Activated CD4-positive, alpha-beta T cell treated with anti-CD3 and anti-CD28 coated beads, Interleukin-2, amount 50 U/mL, for 16 hours (primary cell): Measurements from ENCODE around the gene POLR3A.

Experiments
- DNase-seq: peaks from one replicate; pipeline ENCODE4 v3.0.0-alpha.2; 2020

Gene POLR3A

DNA sequence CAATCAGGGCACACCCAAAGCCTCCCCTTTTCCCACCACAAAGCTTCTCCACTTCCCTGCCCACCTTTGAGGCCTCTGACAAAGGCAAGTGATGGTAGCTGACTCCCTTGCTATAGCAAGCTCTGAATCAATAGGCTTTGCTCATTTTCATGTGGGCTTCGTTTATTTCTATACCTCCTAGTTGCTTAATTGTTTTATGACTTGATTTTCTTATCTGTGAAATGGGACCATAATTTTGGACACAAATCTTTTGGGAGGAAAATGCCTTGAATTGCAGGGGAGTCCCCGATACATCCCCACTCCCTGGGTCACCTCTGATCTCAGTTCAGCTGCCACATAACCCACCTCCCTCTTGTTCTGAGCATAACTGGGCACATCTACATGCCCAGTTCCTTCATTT, 89.1 kb downstream of the POLR3A start:
- DNase-seq = no peak

DNA sequence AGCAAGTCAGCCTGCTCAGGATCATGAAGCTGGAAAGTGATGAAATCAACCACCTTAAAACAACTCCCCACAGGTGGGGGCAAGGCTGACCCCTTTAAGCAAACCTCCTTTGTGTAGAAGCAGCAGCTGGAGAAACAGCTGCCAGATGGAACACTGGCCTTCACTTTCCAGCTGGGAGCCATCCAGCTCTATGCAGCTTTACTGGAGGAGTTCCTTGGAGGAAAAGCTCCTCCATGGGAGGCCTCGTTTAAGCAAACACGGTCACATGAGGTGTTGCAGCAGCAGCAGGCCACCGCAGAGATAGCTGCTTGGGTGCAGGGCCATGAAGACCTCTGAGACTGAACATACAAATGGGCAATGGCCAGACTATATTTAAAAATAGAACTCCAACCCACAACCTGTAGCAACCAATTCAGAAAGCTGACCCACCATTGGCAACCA, 89.7 kb downstream of the POLR3A start:
- DNase-seq = no peak

DNA sequence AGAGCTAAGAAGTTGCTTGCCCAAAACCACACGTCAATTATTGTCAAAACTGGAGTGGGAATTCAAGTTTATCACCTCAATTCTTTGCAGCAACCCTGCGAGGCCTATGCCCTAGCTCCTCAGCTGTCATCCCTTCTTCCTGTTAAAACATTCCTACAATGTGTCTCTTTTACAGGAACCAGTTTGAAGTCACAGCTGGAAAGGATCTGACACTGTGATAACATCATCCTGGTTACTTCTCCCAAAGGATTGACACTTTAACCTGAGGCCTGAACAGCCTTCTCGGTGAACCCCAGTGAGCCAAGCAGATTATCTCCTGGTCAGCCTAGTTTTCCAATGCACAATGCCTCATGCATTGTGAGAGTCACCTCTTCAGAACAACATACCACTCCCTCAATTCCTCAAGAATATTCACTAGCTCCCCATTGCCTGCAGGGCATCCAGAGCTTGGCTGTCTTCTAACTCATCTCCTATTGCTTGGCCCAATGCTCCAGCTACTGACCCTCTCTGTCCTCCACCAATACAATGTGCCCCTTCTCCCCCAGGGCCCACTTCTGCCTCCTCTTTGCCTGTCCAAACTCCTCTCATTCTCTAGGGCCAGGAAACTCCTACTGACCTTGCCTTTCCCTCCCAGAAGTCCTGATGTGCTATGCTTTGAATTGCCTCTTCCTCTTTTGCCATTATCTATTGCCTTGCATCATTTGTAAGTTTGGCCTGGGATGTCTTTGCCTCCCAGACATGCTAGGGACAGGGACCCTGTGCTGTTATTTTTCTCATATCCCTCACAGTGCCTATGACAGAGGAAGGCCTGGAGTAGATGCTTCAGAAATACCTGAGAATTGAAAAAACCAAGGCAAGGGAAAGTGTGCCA, 92.4 kb downstream of the POLR3A start:
- DNase-seq = no peak

DNA sequence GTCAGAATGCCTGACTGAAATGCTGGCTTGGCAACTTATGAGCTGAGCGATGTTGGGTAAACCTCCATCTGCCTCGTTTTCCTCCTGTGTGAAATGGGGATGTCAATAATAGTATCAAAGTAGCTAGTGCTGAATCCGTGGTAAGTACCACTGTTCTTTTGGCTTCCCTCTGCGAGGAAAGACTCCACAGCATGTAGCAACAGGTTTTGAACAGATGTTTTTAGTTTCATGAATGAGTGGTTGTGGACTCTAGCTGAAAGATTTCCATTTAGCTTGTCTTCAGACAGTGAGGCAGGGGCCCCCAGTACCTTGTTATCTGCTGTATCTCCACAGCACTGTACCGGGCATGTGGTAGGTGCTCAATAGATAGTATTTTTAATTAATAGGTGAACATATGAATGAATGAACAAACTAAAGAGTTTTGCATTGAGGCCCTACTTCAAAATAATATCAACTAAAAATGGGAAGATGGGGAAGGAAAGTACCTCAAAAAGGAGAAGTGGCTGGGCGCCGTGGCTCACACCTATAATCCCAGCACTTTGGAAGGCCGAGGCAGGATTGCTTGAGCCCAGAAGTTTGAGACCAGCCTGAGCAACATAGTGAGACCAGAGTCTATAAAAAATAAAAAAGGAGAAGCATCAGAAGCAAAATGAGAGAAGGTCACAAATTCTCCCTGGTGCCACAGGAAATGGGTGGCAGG, 97.1 kb downstream of the POLR3A start:
- DNase-seq = no peak

DNA sequence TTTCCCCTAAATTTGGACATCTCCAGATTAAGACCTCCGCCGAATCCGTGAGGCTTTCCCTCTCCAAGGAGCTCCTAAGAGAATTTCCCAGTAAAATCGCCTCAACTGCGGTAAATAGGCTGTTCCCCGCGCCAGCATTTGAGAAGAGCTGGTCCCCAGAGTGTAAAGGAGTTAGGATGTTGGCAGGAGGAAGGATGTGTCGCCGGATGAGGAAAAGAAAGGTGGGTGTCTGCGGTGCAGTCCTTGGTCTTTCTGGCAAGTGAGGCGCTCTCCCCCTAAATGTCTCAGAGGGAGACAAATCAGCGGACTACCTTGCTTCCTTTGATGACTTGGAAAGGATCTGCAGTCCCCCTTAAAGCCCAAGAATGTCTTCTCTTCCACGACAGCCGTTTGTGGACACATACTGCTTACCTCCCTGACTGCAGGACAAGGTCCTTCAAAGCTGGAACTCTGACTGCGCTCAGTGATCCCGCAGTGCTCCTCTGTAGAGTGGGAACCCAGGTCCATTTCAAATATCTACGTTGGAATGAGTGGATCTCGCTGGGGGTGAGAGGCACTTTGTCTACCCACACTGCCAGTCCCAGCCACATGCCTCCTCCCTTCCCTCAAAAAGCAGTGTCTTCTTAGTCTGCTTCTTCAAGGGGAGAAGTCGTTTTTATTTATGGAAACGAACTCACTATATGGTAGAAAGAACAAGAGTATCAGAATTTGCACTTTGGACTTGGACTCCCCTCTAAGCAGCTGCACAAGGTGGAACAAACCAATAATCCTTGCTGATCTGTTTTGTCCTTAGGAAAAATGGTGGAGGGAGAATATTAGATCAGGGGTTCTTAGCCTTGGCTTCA, 101.7 kb downstream of the POLR3A start:
- no peak for DNase-seq

DNA sequence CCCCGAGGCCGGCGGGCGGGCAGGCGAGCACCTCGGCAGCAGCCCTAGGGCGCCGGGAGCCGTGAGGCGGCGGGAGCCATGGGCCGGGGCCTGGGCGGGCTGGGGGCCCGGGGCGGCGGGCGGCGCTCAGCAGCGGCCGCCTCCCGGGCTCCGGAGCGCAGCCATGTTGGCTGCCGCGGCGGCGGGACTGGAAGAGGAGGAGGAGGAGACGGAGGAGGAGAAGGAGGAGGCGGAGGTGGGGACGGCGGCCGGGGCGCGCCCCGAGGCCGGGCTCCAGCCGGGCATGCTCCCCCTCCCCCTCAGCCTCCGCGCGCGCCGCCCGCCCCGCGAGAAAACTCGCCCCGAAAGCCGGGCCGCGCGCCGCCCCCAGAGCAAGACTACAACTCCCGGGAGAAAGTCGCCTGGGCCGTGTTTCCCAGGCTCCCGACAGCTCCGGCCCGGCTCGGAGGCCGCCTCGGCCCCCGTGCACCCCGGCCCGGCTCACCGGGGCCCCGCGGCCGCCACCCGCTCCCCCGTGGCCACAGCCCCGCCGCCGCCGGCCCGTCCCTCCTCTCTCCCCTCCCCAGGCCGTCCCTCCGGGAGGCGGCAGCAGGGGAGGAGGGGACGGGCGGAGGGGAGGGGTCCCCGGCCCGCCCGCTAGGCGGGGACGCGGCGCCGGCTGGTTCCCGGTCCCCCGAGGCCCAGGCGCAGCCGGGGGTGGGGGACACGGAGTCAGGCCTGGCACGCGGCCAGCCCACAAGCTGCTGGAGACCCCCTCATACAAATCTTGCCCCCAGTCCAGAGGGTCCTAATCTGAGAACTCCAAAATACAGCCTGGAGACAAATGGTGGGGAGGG, 102.5 kb downstream of the POLR3A start, which contains the start of gene DLG5:
DLG5 (minus strand) TSS at position 190 of the 836 bp plus-strand sequence. CDS start 235 bp downstream, outside the sequence.
- peak; percentile 43 for DNase-seq

DNA sequence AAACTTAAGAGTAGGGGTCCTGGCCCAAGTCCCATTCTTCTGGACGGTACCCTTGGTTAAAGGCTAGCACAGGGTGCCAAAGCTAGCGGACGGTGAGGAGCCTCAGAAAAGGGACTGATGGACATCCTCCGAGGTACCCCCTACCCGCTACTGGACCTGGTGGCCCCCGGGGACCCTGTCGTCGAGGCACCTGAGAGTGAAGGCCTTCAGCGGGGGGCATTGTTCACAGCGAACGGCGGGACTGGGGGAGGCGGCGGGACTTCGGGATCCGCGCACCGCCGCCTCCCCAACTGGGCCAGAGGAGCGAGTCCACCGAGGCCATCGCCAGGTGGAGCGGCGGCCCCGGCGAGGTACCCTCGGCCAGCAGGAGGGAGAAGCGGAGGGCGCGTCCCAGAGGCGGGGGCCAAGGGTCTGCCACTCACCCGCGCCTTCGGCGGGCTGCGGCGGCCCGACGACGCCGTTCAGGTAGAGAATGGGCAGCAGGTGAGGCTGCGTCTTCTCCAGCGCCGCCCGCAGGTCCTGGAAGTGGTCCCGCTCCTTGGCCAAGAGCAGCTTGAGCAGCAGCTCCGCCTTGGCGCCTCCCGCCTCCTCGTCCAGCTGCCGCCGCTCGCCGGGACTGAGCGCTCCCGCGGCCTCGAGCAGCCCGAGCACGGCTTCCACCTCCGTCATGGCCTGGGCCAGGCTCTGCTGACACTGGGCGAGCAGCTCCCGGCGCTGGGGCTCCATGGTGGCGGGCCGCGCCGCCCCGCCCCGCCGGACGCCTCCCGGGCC, 103.3 kb downstream of the POLR3A start:
- peak; percentile 18 for DNase-seq

DNA sequence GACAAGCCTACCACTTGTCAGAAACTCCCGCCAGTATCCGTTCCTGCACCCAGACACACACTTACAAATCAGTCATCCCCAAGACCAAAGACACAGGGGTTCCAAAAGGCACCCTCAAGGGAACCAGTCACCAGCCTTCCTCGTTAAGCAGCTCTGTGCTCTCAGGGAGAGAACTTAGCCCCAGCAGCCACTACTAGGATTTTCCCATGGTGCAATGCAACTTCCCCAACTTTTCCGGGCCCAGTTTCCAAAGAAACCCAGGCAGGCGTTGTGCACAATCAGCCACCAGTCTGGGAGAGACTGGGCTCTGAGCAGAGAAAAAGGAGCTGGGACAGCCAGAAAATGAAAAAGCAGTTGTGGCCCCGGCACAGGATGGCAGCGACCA, 103.9 kb downstream of the POLR3A start:
- no peak for DNase-seq

DNA sequence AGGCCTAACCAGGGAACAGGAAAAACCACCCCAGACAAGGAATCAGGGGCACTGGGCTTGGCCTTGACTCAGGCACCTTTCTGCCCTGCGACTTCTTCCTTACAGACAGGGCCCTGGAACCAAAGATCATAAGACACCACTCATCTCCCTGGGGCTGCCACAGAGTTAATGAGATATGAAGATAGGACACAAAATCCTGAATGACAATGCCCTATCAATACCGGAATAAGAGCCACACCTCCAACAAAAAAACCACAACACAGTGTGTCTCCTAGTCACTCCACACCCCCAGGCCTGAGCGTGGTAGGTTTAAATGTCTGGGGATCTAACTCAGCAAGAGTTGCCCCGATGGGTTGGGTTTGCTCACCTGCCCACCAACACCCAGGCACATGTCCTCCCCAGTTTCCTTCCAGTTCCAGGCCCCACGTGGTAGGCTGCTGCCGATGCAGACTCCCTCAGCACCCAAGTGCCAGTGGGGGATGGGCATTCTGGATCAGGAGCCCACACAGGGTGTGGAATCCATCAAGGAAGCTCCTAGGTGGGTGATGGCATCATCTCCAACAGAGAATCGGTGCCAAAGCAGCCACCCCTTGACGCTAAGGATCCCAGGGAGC, 106.6 kb downstream of the POLR3A start:
- DNase-seq = no peak

DNA sequence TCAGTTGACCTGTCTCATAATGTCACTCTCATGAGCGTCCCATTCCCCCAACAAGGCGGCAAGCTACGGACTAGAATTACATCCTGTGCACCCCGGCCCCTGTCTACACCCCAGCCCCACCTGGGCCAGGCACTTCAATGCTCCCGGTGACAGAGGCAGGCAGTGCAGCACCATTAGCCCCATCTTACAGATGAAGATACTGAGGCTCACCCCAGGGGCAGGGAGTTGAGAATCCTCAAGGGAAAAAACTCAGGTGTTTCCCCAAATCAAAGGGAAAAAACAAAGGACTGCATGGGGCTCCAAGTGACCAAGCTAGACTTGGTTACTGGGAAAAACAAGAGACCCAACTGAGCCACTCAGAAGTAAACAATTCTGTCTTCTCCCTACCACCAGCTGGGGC, 107.3 kb downstream of the POLR3A start:
- DNase-seq = no peak

DNA sequence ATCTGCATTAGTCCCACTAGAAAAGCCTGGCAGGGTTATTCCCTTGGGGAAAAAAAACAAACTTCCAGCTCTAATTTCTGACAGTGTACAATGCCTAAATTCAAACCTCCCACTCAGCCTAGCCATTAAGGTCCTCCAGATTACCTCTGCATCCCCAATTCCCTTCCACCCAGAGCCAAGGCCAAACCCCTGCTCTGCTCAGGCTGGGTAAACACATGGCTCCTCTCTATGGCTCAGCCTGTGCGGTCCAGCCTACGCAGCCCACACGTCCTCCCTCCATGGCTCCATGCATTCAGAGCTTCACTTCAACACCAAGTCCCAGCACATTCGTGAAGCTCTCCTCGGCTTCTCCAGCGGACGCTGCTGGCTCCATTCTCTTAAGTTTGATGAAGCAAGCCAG, 107.9 kb downstream of the POLR3A start:
- no peak for DNase-seq

DNA sequence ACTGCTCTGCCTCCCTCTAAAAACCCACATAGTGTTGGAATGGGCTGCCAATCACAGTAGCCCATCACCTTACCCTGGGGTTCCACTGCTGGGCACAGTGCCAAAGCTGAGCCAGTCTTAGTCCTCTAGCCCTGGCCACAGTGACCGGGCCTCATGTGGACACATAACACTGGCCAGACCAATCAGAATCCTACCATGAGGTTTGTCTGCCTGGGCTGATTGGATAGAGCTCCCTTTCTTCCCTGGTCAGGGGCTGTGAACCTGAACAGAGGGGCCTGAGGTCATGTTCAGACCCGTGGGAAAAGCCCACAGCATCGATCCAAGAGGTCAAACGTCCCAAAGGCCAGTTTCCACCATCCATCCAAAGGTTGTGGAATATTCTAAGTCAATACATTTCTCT, 108.8 kb downstream of the POLR3A start:
- DNase-seq = no peak

DNA sequence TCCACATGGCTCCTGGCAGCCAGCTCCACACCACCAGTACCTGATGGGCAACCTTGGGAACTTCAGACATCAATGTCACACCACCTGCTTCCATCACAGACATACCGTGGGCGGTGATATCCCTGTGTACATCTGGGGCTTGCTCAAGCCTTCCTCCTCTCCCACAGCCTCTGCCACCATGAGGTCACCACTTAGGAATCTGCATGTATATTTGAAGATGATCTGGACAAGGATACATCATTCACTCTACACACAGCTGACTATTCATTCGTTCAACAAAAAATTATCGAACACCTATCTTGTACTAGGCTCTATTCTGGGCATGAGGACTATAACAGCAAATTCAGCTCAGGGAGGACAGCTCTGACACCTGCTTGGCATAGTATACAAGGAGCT, 109.6 kb downstream of the POLR3A start:
- DNase-seq = no peak
